DOHH2 (cell line): ENCODE data around the gene GPR15LG.

ENCODE experiments used
- H3F3A ChIP-seq: fragments of 200-600 bp; sonication (generic), shearing (Covaris generic); 2 replicates; pipeline ENCODE4 v1.6.0; 2016; ENCODE audit warnings: antibody characterized with exemption, mild to moderate bottlenecking; ENCODE audit not compliant: control insufficient read depth, insufficient read depth
- H3K27ac ChIP-seq: fragments of 200-600 bp; sonication (generic); 2 replicates; pipeline ENCODE4 v1.5.1; 2014; ENCODE audit warnings: low read depth, mild to moderate bottlenecking, low read length, moderate library complexity
- H3K27me3 ChIP-seq: fragments of 200-600 bp; sonication (generic); 2 replicates; pipeline ENCODE4 v1.6.1; 2014; ENCODE audit warnings: mild to moderate bottlenecking, low read length, mixed read lengths; ENCODE audit not compliant: control insufficient read depth
- H3K36me3 ChIP-seq: fragments of 200-600 bp; sonication (generic); 2 replicates; pipeline ENCODE4 v1.6.1; 2014; ENCODE audit warnings: mild to moderate bottlenecking, low read length, moderate library complexity, mixed read lengths; ENCODE audit not compliant: control insufficient read depth
- H3K4me1 ChIP-seq: fragments of 200-600 bp; sonication (generic); 2 replicates; pipeline ENCODE4 v1.6.1; 2014; ENCODE audit warnings: mild to moderate bottlenecking, low read length, mixed read lengths; ENCODE audit not compliant: control insufficient read depth
- H3K4me2 ChIP-seq: fragments of 200-600 bp; sonication (generic); 2 replicates; pipeline ENCODE4 v1.6.0; 2014; ENCODE audit warnings: mild to moderate bottlenecking, low read length, moderate library complexity
- H3K4me3 ChIP-seq: fragments of 200-600 bp; sonication (generic); 2 replicates; pipeline ENCODE4 v1.5.1; 2014; ENCODE audit warnings: mild to moderate bottlenecking, low read length, mixed read lengths
- H3K79me2 ChIP-seq: fragments of 200-600 bp; sonication (generic); 2 replicates; pipeline ENCODE4 v1.6.1; 2014; ENCODE audit warnings: mild to moderate bottlenecking, low read length, mixed read lengths; ENCODE audit not compliant: control insufficient read depth
- H3K9me2 ChIP-seq: fragments of 200-600 bp; sonication (generic); replicated peaks from 2 replicates; pipeline ENCODE4 v1.6.1; 2014; ENCODE audit warnings: mild to moderate bottlenecking, low read length, mixed read lengths; ENCODE audit not compliant: control insufficient read depth
- H3K9me3 ChIP-seq: fragments of 200-600 bp; sonication (generic); 2 replicates; pipeline ENCODE4 v1.6.1; 2014; ENCODE audit warnings: antibody characterized with exemption, low read length, mixed read lengths; ENCODE audit not compliant: control insufficient read depth, insufficient read depth
- H4K20me1 ChIP-seq: fragments of 200-600 bp; sonication (generic); 2 replicates; pipeline ENCODE4 v1.6.0; 2014; ENCODE audit warnings: low read depth, mild to moderate bottlenecking, antibody characterized with exemption, low read length, moderate library complexity; ENCODE audit not compliant: control insufficient read depth, insufficient read depth
- EZH2phosphoT487 ChIP-seq: fragments of 200-600 bp; sonication (generic); IDR thresholded peaks from 2 replicates; pipeline ENCODE4 v1.6.1; 2017; ENCODE audit warnings: borderline replicate concordance, mild to moderate bottlenecking, antibody characterized with exemption, low read length, moderate library complexity, mixed read lengths
- TF ChIP-seq, protein P1 (sequence below): fragments of 200-600 bp; sonication (generic); IDR thresholded peaks from one replicate; pipeline ENCODE4 v1.5.1; 2014; ENCODE audit warnings: antibody characterized with exemption, mild to moderate bottlenecking, low read depth, low read length; ENCODE audit not compliant: poor library complexity, severe bottlenecking

Gene GPR15LG

DNA sequence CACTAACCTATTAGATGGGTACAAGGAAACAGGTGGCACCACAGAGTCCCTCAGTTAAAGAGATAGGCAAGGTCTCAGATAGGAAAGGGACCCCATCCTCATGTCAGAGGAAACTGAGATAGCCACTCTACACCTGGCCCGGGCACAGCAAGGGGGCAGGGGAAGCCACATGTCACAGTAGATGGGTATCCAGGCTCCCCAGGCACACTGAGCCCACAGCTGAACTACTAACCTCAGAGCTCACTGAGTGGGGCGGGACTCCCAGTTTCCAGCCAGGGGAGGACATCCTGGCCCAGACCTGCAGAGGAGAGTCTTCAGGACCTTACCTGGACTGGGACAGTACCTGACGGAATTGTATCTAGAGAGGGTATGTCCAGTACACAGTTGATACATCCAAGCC lies 17.0 kb downstream of the GPR15LG start:
- H3K36me3 ChIP-seq = no peaks in the 10 kb centered on the region
- no peak overlapping the region for H3K4me3 ChIP-seq
- H3F3A ChIP-seq = no peaks in the 10 kb centered on the region
- no peaks in the 10 kb centered on the region for H4K20me1 ChIP-seq
- TF ChIP-seq, protein P1, sequence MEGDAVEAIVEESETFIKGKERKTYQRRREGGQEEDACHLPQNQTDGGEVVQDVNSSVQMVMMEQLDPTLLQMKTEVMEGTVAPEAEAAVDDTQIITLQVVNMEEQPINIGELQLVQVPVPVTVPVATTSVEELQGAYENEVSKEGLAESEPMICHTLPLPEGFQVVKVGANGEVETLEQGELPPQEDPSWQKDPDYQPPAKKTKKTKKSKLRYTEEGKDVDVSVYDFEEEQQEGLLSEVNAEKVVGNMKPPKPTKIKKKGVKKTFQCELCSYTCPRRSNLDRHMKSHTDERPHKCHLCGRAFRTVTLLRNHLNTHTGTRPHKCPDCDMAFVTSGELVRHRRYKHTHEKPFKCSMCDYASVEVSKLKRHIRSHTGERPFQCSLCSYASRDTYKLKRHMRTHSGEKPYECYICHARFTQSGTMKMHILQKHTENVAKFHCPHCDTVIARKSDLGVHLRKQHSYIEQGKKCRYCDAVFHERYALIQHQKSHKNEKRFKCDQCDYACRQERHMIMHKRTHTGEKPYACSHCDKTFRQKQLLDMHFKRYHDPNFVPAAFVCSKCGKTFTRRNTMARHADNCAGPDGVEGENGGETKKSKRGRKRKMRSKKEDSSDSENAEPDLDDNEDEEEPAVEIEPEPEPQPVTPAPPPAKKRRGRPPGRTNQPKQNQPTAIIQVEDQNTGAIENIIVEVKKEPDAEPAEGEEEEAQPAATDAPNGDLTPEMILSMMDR = no peak
- TF ChIP-seq EZH2phosphoT487 = no peak
- no peak overlapping the region for H3K27ac ChIP-seq
- peaks cover 36% of the 10 kb centered on the region for H3K27me3 ChIP-seq
- H3K4me1 ChIP-seq = peaks cover 4% of the 10 kb centered on the region; the same call in 1 of the 2 replicates
- H3K9me3 ChIP-seq = no peaks in the 10 kb centered on the region
- no peaks in the 10 kb centered on the region for H3K9me2 ChIP-seq
- no peaks in the 10 kb centered on the region for H3K79me2 ChIP-seq
- H3K4me2 ChIP-seq = no peak overlapping the region

DNA sequence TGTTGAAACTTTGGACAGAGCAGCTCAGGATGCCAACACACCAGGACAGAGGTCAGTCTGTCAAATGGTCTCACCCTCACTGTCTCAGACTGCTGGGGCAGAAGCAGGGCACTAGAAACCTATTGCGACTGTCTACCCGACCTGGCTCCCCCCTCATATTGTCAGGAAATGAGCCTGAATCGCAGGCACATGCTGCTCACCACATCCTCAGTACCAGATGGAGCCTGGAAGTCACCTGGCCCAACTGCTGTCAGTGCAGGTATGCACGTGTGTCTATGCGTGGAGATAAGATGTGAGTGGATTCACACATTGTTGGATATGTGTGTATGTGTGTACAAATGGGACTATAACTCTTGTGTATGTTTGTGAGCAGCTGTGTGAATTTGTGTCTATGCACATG lies 17.5 kb downstream of the GPR15LG start:
- H3K79me2 ChIP-seq = no peaks in the 10 kb centered on the region

DNA sequence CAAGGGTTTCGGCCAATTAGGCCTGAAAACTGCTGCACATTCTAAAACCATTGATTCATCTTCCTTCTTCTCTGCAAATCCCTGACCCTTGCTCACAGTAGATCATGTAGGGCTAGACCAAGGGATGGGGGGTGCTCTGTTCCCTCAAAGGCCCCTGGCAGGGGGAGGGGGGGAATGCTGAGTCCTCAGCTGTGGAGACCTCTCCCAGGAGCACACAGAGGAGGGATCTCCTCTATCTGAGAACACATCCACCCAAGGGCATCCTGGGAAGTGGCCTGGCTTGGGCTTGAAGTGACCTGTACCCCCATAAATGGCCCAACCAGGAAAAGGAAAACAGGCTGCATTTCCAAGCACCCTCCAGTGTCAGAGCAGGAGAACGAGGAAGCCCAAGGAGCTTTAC lies 19.7 kb downstream of the GPR15LG start:
- no peaks in the 10 kb centered on the region for H3K9me3 ChIP-seq
- H3F3A ChIP-seq = no peaks in the 10 kb centered on the region

More for the DNA sequence above, 17.5 kb downstream of the GPR15LG start:
- Histone ChIP-seq H4K20me1 (no peaks in the 10 kb centered on the region), H3K9me3 (no peaks in the 10 kb centered on the region), H3K36me3 (no peaks in the 10 kb centered on the region), H3K27me3 (peaks cover 41% of the 10 kb centered on the region), H3K4me3 (no peak overlapping the region), H3K4me2 (no peak overlapping the region), H3F3A (no peaks in the 10 kb centered on the region), H3K4me1 (peaks cover 4% of the 10 kb centered on the region; the same call in 1 of the 2 replicates), H3K27ac (no peak overlapping the region), H3K9me2 (no peaks in the 10 kb centered on the region)
- TF ChIP-seq EZH2phosphoT487 = no peak
- TF ChIP-seq, protein P1 = no peak

More for the DNA sequence above, 19.7 kb downstream of the GPR15LG start:
- H3K36me3 ChIP-seq = no peaks in the 10 kb centered on the region
- peaks cover 4% of the 10 kb centered on the region; the same call in 1 of the 2 replicates for H3K4me1 ChIP-seq
- no peaks in the 10 kb centered on the region for H3K79me2 ChIP-seq
- H3K27me3 ChIP-seq = peaks cover 53% of the 10 kb centered on the region
- no peaks in the 10 kb centered on the region for H4K20me1 ChIP-seq
- H3K9me2 ChIP-seq = no peaks in the 10 kb centered on the region
- no peak overlapping the region for H3K27ac ChIP-seq
- no peak overlapping the region for H3K4me2 ChIP-seq
- no peak overlapping the region for H3K4me3 ChIP-seq
- no peak for TF ChIP-seq EZH2phosphoT487
- TF ChIP-seq, protein P1 = no peak
